ENCODE measurements around the gene SLC30A3.
"Not testable (repeated sequence)": the region's sequence is repeated elsewhere in the genome, so short reads cannot be mapped to it uniquely, and the experiment has no call there.

The SLC30A3 gene, protein sequence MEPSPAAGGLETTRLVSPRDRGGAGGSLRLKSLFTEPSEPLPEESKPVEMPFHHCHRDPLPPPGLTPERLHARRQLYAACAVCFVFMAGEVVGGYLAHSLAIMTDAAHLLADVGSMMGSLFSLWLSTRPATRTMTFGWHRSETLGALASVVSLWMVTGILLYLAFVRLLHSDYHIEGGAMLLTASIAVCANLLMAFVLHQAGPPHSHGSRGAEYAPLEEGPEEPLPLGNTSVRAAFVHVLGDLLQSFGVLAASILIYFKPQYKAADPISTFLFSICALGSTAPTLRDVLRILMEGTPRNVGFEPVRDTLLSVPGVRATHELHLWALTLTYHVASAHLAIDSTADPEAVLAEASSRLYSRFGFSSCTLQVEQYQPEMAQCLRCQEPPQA

DNA sequence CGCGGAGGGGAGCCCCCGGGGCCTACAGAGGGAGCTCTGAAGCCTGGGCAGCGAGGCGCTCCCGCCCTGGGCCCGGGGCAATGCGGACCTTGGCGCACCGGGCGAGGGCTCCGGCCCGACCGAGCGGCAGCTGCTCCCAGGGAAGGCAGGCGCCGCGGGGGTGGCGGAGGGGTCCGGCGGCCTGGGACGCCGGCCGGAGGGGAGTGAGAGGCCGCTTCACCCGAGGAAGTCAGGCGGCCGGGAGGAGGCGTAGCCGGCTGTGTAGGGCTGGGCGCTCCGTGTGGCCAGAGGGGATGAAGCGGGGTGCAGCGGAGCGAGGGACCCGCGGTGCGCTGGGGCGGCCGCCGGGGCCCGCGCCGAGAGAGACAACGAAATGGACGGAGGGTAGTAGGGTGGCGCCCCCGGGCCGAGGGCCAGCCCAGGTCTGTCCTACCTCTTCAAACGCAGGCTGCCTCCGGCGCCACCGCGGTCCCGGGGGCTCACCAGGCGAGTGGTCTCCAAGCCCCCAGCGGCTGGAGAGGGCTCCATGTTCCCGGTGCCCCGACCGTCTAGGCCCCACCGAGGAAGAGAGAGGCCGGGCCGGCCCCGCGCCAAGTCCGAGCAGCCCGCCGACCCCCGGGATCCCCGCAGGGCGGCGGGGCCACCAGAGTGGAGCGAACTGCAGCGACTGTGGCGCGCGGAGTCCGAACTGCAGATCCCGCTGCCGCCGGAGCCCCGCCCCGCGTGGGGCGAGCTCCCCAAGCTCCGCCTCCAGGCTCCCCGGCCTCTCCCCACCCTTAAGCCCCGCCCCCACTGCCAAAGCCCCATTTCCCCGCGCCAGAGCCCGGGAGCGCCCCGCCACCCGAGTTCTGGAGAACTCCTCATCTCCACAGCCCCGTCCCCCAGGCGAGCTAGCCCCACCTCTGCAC lies at the start of gene SLC30A3:
Gene SLC30A3, minus strand, starts transcription at position 669 of the 908 bp plus-strand sequence. Its CDS starts 141 bp downstream, at position 528.
- no peak for DNase-seq (ENCODE audit: low spot score)

DNA sequence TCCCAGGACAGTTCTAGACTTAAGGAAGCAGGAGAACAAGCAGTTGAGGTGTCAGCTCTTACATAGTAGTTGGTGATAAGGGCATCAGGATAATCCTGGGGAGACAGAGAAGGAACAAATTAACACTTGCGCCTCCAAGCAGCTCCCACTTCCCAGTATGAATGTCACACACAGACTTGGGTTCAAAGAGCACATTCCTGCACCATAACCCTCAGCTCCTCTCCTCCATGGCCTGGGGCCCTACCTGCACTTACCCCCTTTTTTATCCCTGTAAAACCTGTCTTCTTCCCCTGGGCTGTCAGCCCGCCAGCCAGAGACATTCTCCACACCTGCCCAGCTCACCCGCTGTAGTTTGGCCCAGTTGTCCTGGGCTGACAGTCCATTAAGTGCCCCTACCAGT lies 49.3 kb upstream of the SLC30A3 start:
- no peak for DNase-seq (ENCODE audit: low spot score)

DNA sequence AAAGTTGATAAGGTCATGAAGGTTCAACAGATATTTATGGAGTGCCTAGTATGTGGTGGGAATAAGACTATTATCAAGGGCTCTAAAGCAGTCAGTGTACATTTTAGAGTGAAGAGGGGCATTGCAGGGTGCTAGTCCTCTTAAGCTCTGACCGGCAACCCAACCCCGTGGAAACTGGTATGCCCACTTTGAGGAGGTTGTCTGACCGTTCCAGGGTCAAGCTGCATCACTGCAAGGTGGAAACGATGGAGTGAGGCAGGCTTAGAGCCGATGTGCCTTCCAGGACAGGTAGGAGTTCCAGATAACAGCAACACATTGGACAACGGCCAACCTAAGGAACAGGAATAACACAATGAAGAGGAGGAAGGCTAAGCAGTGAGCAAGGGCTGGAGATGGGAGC lies 46.8 kb upstream of the SLC30A3 start:
- DNase-seq (ENCODE audit: low spot score) = no peak

DNA sequence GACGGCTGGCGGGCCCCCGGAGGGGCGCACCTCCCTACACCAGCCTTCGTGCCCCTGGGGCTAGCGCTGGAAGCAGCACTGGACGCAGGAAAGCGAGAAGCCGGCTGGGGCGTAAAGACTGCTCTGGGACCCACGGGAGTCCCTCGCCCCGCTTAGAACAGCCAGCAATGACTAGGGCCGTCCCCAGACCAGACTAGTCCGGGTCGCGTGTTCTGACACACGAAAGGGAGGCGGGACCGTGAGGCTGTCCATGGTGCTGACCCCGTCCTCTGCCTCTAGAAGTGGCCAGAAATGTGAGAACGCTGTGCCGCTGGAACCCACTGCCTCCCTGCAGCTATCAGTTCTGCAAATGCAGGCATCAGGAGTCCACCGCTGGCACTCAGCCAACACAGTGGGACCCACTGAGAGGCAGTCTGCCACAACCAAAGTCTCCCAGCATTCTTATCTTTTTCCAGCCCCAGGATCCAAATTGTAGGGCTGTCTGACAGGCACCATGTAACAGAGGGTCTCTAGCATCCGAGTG lies 45.6 kb upstream of the SLC30A3 start, which contains the start of gene UCN:
Gene UCN, minus strand, starts transcription at position 87 of the 523 bp plus-strand sequence. CDS start 550 bp downstream, outside the sequence.
- DNase-seq (ENCODE audit: low spot score) = no peak

DNA sequence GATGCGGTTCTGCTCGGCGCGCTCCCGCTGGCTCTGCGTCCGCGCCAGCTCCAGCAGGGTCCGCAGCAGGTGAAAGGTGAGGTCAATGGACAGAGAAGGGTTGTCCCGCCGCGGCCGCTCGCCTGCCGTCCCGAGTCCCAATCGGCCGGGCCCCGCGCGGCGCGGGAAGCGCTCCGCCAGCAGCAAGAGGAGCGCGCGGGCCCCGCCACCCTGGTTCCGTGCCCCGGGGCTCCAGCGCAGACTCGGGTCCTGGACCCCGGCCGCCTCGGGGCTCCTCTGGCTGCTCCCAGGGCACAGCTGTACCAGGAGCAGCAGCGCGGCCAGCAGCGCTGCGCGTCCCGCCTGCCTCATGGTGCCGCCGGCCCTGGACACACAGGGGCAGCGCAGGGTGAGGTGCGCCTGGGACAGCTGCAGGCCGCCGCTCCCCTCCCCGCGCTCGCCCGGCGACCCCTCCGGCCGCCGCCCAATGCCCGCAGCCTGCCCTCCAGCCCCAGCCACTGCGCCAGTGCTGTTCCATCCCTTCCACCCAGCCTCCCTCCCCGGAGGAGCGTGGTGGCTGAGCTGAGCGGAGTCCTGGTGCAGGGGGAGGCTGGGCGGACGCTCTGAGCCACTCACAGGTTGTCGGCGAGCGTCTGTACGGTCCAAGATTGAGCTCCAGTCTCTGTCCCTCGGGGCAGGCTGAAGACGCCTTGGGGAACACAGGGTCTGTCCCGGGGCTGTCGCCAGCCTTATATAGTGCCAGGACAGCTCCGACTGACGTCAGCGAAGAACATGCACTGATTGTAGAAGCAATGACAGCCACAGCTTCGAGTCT lies 44.9 kb upstream of the SLC30A3 start:
- DNase-seq (ENCODE audit: low spot score) = no peak

DNA sequence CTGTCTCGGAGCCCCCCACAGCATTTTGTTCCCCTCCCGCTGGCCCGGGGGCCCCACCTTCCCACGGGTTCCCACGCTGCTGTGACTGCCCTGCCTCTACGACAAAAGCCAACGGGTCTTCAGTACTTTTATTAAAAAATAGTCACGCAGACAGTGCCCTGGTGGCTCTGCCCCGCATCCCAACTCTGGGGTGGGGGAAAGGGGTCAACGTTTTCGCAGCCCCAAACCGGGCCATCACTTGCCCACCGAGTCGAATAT lies 44.4 kb upstream of the SLC30A3 start:
- no peak for DNase-seq (ENCODE audit: low spot score)

DNA sequence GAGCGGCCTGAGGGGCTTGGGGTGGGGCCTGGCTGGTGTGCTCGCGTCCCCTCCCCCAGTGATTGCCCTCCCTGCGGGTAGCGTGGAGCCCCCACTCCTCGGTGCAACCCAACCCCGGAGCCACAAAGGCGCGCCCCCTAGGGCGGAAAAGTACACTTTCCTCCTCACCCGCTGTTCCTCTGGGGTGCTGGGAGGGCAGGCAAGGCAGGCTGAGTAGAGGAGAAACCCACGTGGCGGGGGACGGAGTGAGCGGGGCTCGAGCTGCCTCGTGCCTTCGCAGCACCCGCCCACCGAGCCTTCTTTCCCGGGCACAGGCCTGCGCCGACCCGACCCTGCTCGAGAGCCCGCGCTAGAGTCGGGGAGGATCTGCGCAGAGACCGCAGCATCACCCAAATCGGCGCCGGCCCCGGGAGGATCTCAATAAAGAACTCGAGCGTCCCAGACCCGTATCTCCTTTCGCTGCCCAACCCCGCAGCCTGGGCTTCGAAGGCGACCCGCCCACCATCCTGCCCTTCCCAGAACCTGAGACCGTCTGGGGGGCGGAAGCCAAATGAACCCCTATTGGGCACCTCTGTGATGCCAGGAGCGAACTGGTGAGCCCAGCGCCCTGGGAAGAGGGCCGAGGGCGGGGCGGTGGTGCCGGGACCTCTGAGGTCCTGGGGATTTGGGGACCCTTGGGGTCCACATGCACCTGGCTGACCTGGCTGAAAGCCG lies 43.9 kb upstream of the SLC30A3 start:
- no peak for DNase-seq (ENCODE audit: low spot score)

DNA sequence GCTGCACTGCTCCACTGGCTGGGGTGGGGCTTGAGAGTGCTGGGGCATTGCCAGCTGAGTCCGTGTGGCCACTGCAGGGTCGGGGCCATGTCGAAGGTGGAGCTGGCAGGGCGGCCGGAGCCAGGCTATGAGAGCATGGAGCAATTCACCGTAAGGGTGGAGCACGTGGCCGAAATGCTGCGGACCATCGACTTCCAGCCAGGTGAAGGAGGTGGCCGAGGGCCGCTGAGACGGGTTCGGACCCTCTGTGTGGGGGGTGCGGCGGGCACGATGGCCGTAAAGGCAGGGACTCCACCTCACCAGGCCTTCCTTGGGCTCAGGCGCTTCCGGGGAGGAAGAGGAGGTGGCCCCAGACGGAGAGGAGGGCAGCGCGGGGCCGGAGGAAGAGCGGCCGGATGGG lies 43.3 kb upstream of the SLC30A3 start:
- no peak for DNase-seq (ENCODE audit: low spot score)

DNA sequence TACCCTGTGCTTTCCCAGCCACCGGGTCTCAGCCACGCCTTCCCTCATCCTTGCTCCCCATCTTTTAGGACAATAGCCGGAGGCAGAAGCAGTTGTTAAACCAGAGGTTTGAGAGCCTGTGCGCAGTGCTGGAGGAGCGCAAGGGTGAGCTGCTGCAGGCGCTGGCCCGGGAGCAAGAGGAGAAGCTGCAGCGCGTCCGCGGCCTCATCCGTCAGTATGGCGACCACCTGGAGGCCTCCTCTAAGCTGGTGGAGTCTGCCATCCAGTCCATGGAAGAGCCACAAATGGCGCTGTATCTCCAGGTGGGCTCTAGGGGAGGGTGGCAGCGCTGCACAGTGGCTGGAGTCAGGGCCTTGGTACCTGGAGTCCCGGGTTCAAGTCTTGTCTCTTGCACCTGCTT lies 42.7 kb upstream of the SLC30A3 start:
- no peak for DNase-seq (ENCODE audit: low spot score)

DNA sequence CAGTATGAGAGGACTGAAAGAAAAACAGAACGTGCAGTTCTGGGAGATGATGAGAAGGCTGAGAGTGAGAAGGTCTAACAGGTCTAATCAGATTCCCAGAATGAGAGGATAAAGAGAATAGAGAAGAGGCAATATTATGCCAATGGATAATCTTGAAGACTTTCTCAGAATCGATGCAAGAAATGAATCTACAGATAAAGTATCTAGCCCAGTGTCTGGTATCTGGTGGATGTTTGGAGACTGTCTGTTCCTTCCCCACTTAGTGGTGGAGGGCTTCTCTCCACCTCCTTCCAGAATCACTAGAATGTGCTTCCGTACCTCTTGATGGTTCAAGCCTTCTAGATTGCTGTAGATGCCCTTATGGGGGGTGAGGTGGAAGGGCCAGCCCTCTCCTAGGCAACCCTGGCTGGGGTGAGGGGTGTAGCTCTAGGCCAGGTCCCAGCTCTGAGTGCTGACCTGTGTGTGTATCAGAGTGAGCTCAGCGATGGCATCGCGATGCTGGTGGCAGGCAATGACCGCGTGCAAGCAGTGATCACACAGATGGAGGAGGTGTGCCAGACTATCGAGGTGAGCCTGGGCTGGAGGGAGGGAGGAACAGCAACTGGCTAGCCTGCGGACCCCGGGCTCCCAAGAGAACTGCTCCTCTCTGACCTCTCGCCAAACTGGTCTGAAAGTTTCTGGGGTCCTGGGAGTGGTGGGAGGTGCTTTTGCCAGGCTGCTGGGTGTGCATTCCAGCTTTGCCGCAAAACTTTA lies 41.8 kb upstream of the SLC30A3 start:
- no peak for DNase-seq (ENCODE audit: low spot score)

DNA sequence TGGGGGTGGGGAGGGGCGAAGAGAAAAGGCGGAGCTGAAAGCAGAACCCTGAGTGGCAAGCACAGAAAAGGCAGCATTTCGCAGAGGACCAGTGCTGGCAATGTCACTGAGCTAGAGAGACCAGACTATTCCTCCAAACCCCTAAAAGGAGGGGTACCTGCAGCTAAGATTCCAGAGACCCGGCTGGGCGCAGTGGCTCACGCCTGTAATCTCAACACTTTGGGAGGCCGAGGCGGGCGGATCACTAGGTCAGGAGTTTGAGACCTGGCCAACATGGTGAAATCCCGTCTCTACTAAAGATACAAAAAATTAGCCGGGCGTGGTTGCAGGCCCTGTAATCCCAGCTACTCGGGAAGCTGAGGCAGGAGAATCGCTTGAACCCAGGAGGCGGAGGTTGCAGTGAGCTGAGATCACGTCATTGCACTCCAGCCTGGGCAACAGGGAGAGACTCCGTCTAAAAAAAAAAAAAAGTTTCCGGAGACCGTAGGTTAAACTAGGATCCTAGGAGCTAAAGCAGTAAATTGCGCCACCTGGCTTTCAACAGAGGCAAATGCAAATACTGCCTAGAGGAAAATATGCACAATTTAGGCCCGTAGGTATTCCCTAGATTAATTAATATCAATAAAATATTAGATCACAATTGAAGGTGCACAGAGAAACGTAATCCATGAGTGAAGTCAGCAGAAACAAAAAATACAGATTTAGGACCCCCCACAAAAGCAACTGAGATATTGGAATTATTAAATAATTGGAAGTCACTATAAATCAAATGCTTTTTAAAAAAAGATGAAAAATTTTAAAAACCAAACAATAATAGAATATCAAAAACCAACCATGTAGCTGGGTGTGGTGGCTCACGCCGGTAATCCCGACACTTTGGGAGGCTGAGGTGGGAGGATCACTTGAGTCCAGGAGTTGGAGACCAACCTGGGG lies 40.5 kb upstream of the SLC30A3 start:
- peak; percentile 76 for DNase-seq (ENCODE audit: low spot score)

DNA sequence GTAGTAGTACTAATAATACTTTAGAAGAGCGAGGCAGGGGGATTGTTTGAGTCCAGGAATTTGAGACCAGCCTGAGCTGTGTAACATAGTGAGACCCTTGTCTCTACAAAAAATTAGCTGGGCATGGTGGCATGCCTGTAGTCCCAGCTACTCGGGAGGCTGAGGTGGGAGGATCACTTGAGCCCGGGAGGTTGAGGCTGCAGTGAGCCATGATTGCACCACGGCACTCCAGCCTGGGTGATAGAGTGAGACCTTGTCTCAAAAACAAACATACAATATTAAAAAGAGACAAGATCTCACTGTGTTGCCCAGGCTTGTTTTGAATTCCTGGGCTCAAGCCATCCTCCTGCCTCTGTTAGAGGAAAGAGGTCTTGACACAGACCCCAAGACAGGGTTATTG lies 37.8 kb upstream of the SLC30A3 start:
- not testable (repeated sequence) for DNase-seq (ENCODE audit: low spot score)

DNA sequence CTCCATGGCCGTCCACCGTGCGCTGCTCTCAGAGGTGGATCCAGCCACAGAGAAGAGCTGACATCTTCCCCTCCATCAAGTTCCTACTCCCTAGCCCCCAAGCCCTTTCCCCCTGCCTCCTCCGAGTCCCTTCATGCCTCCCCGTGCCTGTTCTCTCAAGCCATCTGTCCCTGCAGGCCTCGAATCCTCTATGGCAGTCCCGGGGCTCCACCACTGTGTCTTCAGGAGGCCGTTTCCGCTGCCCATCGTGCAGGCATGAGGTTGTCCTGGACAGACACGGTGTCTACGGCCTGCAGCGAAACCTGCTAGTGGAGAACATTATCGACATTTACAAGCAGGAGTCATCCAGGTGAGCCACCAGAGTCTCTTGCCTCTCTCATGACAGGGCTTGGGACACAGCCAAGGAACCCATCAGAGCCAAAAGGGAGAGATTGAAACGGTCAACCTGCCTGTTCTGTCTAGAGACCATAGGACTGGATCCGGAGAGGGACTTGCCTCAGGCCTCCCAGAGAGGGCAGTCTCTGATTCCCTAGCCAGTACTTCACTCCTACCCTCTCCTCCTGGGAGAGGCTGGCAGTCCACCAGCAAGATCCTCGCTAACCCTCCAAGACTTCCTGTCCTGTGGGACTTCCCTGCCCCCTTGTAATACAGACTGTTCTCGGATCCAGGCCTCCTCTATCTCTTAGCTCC lies 35.7 kb upstream of the SLC30A3 start:
- no peak for DNase-seq (ENCODE audit: low spot score)

DNA sequence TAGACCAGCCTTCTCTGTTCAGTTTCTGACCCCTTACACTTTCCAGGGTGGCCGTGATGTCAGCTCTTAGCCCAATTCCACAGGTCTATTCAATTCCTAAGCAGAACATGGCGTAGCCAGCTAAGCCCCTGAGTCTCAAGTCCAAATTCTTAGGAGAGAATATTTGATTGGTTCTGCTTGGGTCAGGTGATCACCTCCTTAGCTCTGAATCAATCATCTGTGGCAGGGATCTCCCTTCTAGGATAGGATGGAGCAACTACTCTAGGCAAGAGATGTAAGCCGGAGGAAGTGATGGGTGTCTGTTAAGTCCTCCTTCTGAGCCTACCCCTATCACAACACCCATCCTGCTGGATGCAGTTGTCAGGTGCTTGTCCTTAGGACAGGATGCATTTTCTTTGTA lies 34.3 kb upstream of the SLC30A3 start:
- no peak for DNase-seq (ENCODE audit: low spot score)

DNA sequence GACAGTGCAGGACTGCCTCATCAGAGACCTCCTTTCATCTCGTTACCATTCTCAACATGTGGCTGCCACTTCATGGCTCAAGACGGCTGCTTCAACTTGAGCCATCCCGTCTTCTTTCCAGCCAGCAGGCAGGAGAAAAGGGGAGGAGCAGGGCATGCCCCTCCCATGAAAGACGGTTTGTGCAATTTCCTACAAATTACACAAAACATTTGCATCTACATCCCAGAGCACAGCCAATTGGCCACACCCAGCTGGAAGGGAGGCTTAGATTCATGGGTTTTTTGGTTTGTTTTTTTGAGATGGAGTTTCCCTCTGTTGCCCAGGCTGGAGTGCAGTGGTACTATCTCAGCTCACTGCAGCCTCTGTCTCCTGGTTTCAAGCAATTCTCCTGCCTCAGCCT lies 33.6 kb upstream of the SLC30A3 start:
- DNase-seq (ENCODE audit: low spot score) = no peak

DNA sequence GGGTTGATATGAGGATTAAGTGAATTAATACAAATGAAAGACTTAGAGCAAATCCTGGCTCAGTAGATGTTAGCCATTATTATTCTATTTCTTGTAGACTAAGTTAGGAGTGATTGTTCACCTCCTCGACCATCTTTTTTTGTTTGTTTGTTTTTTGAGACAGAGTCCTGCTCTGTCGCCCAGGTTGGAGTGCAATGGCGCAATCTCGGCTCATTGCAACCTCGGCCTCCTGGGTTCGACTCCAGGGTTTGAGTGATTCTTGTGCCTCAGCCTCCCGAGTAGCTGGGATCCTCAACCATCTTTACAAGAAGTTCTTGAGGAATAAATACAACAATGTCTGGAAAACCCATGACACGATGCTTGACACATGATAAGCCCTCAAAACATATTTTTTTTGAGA lies 32.1 kb upstream of the SLC30A3 start:
- no peak for DNase-seq (ENCODE audit: low spot score)

DNA sequence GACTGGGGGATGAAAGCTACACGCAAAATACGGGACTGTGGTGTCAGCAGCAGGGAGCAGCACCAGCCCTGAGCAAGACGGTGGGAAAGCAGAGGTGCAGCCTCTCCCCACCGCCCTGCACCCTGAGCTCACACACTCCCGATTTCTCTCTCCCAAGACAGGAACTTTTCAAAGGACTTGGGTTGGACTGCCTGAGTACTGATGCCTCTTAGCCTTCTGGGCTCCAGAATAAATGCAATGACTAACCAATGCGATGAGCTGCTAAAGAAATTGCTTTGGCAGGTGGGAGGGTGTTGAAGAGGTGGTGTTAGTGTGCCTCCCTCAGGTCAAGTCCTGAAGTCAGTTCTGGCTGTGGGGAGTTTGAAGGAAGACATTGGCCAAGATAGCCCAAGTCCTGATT lies 29.0 kb upstream of the SLC30A3 start:
- DNase-seq (ENCODE audit: low spot score) = peak; percentile 28

DNA sequence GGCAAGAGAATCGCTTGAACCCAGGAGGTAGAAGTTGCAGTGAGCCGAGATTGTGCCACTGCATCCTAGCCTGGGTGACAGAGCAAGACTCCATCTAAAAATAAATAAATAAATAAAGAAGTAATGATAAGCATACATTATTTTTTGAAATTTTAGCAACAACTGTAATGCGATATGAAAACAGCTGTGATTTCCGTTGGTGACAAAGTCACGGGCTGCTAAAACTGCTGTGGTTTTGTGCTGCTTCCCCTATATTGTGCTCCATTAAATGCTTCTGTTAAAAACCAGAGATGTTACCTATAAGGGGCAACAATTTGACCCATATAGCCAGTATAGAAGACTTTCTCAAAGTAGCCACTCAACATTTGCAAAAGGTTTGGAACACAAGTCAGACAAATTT lies 27.7 kb upstream of the SLC30A3 start:
- DNase-seq (ENCODE audit: low spot score) = no peak

DNA sequence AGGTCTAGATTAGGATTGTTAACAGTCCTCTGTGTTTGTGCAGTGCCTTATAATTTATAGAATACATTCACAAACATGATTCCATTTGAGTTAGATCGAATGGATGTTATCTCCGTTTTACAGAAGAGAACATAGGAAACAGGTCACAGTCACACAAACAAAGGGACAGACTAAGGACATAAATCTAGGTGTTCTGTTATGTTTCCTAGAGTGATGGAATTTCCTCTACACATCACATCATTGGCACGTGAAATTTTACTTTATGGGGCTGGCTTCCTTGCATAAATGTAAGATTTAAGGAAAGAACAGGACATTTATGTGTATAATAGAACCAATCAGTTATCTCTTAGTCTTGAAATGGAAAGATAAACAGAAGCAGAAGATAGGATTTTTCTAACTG lies 25.8 kb upstream of the SLC30A3 start:
- DNase-seq (ENCODE audit: low spot score) = no peak
